Measurements from ENCODE around the gene NAALADL2. TPM values are rescaled to one million over a fixed set of nuclear protein-coding genes. Genes with fewer than 3 reads are reported as not detected.

Gene NAALADL2
- total RNA-seq, 3 donors from 2014 or later, result 18.4 to 43.9 (median 20.8) TPM

DNA sequence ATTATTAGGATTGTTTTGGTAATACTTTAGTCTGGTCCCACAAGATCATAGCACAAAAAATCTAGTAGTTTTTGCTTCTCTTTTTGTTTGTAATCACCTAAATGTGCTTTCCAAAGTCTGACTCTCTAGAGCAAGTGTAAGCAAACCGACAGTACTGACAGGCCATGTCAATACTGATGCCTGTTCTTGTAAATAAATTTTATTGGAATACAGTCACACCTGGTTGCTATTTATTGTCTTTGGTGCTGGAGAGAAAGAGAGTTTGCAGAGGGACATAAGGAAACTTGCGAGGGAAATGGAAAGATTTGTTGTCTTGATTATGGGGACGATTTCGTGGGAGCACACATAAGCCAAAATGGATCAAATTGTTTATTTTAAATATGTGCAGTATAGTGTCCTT, 77.5 kb downstream of the NAALADL2 start:
- H3K36me3 ChIP-seq (ENCODE audit: low read depth), result no peaks in the 10 kb centered on the region
- H3K9me3 ChIP-seq, result peaks cover 5% of the 10 kb centered on the region
- H3K4me1 ChIP-seq (ENCODE audit: low read depth), result no peaks in the 10 kb centered on the region
- intact Hi-C loops (cut with DNase I, micrococcal nuclease), result no loop called here
- TF ChIP-seq, protein P1, sequence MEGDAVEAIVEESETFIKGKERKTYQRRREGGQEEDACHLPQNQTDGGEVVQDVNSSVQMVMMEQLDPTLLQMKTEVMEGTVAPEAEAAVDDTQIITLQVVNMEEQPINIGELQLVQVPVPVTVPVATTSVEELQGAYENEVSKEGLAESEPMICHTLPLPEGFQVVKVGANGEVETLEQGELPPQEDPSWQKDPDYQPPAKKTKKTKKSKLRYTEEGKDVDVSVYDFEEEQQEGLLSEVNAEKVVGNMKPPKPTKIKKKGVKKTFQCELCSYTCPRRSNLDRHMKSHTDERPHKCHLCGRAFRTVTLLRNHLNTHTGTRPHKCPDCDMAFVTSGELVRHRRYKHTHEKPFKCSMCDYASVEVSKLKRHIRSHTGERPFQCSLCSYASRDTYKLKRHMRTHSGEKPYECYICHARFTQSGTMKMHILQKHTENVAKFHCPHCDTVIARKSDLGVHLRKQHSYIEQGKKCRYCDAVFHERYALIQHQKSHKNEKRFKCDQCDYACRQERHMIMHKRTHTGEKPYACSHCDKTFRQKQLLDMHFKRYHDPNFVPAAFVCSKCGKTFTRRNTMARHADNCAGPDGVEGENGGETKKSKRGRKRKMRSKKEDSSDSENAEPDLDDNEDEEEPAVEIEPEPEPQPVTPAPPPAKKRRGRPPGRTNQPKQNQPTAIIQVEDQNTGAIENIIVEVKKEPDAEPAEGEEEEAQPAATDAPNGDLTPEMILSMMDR (IDR thresholded peaks at IDR 0.05), result no peak
- ATAC-seq (no peak), DNase-seq (no peak)
- no peak overlapping the region for H3K4me3 ChIP-seq

DNA sequence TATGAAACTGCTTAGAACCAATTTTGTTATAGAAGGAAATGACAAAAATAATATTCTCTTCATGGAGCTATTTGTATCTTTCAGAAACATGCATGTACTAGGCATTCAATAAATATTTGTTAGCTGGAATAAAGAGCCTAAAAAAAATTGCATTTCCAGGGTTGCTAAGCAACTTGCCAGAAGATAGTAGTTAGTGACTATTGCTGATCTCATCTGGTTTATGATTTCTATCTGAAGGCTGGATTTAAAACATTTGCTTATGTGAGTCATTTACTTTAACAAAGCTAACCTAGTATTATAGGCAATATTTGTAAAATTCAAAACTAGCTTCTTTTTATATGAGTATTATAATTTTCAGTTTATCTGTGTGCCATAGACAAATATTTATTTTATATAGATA, 78.3 kb downstream of the NAALADL2 start:
- no peaks in the 10 kb centered on the region for H3K4me1 ChIP-seq (ENCODE audit: low read depth)
- ATAC-seq, result peak; percentile 36
- H3K36me3 ChIP-seq (ENCODE audit: low read depth), result no peaks in the 10 kb centered on the region
- peaks cover 5% of the 10 kb centered on the region for H3K9me3 ChIP-seq
- TF ChIP-seq, protein P1 (IDR thresholded peaks at IDR 0.05), result no peak
- no peak overlapping the region for H3K4me3 ChIP-seq
- intact Hi-C loops (cut with DNase I, micrococcal nuclease), result no loop called here
- no peak for DNase-seq

DNA sequence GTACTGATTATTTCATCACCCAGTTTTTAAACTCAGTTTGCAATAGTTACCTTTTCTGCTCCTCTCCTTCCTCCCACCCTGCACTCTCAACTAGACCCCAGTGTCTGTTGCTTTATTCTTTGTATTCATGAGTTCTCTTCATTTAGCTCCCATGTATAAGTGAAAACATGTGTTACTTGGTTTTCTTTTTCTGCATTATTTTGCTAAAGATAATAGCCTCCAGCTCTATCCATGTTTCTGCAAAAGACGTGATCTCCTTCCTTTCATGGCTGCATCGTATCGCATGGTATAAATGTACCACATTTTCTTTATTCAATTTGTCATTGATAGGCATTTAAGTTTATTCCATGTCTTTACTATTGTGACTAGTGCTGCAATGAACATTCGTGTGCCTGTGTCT, 79.0 kb downstream of the NAALADL2 start:
- Histone ChIP-seq H3K36me3 (ENCODE audit: low read depth) (no peaks in the 10 kb centered on the region), H3K4me3 (no peak overlapping the region), H3K4me1 (ENCODE audit: low read depth) (no peaks in the 10 kb centered on the region), H3K9me3 (peaks cover 5% of the 10 kb centered on the region)
- intact Hi-C loops (cut with DNase I, micrococcal nuclease), result no loop called here
- TF ChIP-seq, protein P1 (IDR thresholded peaks at IDR 0.05), result no peak
- ATAC-seq, result no peak
- DNase-seq, result no peak

DNA sequence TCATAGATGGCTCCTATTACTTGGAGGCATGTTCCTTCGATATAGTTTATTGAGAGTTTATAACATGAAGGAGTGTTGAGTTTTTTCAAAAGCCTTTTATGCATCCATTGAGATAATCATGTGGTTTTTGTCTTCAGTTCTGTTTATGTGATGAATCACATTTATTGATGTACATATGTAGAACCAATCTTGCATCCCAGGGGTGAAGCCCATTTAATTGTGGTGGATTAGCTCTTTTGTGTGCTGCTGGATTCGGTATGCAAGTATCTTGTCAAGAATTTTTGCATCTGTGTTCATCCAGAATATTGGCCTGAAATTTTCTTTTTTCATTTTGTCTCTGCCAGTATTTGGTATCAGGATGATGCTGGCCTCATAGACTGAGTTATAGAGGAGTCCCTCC, 81.0 kb downstream of the NAALADL2 start:
- Histone ChIP-seq H3K4me3 (no peak overlapping the region), H3K4me1 (ENCODE audit: low read depth) (no peaks in the 10 kb centered on the region), H3K9me3 (peaks cover 5% of the 10 kb centered on the region), H3K36me3 (ENCODE audit: low read depth) (no peaks in the 10 kb centered on the region)
- DNase-seq (no peak), ATAC-seq (no peak)
- TF ChIP-seq, protein P1 (IDR thresholded peaks at IDR 0.05), result no peak
- intact Hi-C loops (cut with DNase I, micrococcal nuclease), result no loop called here

DNA sequence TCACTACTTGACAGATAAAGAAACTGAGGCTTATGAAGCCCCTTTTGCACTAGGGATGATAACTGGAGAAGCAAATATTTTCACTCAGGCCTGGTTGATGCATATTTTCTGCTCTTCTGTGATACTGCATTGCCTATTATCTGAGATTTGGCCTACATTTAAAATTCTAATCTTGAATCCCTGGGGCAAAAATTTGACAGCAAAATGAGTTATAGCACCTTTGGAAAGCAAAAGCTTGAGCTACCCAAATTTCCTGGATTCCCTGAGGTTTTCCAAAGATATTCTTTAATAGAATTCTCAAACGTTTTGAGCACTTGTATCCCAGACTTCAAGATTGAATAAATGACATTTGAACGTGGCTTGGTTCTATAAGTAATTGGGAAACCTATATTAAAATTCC, 86.1 kb downstream of the NAALADL2 start:
- Histone ChIP-seq H3K4me3 (no peak overlapping the region), H3K4me1 (ENCODE audit: low read depth) (peaks cover 3% of the 10 kb centered on the region), H3K36me3 (ENCODE audit: low read depth) (no peaks in the 10 kb centered on the region), H3K9me3 (no peaks in the 10 kb centered on the region)
- DNase-seq (no peak), ATAC-seq (no peak)
- intact Hi-C loops (cut with DNase I, micrococcal nuclease), result no loop called here
- TF ChIP-seq, protein P1 (IDR thresholded peaks at IDR 0.05), result no peak

DNA sequence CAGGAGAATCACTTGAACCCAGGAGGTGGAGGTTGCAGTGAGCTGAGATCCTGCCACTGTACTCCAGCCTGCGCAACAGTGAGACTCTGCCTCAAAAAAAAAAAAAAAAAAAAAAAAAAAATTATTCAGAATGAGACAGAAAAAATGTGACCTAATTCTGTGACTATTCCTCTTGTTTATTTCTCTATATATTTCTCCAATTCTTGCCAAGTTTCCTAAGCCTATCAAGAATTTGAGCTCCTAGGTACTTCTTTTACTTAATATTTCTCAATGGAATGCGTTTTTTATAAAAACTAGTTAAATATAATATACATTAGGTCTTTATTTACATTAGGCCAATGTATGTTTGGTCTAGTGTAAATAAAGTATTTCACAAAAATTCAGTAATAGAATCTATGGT, 86.8 kb downstream of the NAALADL2 start:
- H3K9me3 ChIP-seq, result no peaks in the 10 kb centered on the region
- H3K36me3 ChIP-seq (ENCODE audit: low read depth), result no peaks in the 10 kb centered on the region
- H3K4me1 ChIP-seq (ENCODE audit: low read depth), result peaks cover 3% of the 10 kb centered on the region
- H3K4me3 ChIP-seq, result no peak overlapping the region
- no peak for ATAC-seq
- DNase-seq, result no peak
- TF ChIP-seq, protein P1 (IDR thresholded peaks at IDR 0.05), result no peak
- intact Hi-C loops (cut with DNase I, micrococcal nuclease), result no loop called here

Measured in mucosa of descending colon (tissue), 3 donors.